ENCODE results near the gene NRN1L. TPM values are rescaled to one million over a fixed set of nuclear protein-coding genes. Genes with fewer than 3 reads are reported as not detected.
"Not testable (repeated sequence)": the region's sequence is repeated elsewhere in the genome, so short reads cannot be mapped to it uniquely, and the experiment has no call there.

Gene NRN1L
- total RNA-seq, 2 experiments from 2014 or later, result not detected

- H3K4me1 Mint-ChIP-seq, result peaks cover 16% of the 10 kb centered on the region
- not testable (repeated sequence) for H3K36me3 Mint-ChIP-seq, H3K27ac Mint-ChIP-seq, DNase-seq, H3K9me3 Mint-ChIP-seq, H3K27me3 Mint-ChIP-seq, H3K4me3 Mint-ChIP-seq
Measured at GRCh38 chr16:67915496-67915769, 30.7 kb downstream of the NRN1L start.

- H3K9me3 Mint-ChIP-seq, result no peaks in the 10 kb centered on the region
- no peak overlapping the region for H3K4me3 Mint-ChIP-seq
Measured at GRCh38 chr16:67915831-67916723, 31.4 kb downstream of the NRN1L start.

DNA sequence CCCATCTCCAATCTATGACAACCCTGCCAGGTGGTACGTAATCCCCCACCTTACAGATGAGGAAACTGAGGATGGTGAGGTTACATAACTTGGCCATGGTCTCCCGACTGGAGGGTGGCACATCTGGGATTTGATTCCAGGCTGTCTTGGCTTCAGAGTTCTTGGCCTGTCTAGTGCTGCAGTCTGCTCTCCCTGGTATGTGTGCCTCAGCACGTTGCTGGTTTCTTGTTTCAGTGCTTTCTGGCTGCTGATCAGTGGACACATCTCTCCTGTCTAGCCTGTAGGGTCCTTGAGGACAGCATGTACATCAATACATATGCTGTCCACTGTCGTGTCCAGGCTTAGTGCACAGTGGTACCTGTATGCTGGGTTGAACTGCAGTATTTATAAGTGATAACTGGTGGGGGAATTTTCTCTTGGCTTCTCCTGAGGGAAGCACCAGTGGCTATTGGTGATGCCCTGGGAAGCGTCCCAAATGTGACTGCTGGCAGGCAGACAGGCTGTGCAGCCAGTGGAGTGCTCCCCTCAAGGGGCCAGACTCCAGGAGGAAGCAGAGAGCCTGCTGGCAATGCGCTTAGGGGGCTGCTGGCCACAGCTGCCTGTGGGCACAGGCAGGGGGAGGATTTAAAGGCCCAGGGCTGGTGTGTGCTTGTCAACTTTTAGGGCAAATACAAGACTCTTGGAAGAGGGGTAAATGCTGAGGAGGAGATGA lies 32.6 kb downstream of the NRN1L start:
- H3K4me3 Mint-ChIP-seq, result no peak overlapping the region
- no peak for DNase-seq
- H3K27me3 Mint-ChIP-seq, result no peaks in the 10 kb centered on the region
- H3K9me3 Mint-ChIP-seq, result no peaks in the 10 kb centered on the region
- peaks cover 23% of the 10 kb centered on the region for H3K4me1 Mint-ChIP-seq
- H3K36me3 Mint-ChIP-seq, result peaks cover 2% of the 10 kb centered on the region
- H3K27ac Mint-ChIP-seq, result peak overlapping the region; percentile 85

More at GRCh38 chr16:67915831-67916723, 31.4 kb downstream of the NRN1L start:
- H3K27me3 Mint-ChIP-seq, result no peaks in the 10 kb centered on the region
- peaks cover 16% of the 10 kb centered on the region for H3K4me1 Mint-ChIP-seq
- peaks cover 2% of the 10 kb centered on the region for H3K36me3 Mint-ChIP-seq
- H3K27ac Mint-ChIP-seq, result no peak overlapping the region
- DNase-seq, result no peak

- Mint-ChIP-seq H3K9me3 (no peaks in the 10 kb centered on the region), H3K27ac (peak overlapping the region; percentile 85), H3K36me3 (peaks cover 2% of the 10 kb centered on the region), H3K4me1 (peaks cover 26% of the 10 kb centered on the region), H3K4me3 (no peak overlapping the region), H3K27me3 (no peaks in the 10 kb centered on the region)
- DNase-seq, result peak; percentile 51
Measured at GRCh38 chr16:67917852-67918236, 33.2 kb downstream of the NRN1L start.

DNA sequence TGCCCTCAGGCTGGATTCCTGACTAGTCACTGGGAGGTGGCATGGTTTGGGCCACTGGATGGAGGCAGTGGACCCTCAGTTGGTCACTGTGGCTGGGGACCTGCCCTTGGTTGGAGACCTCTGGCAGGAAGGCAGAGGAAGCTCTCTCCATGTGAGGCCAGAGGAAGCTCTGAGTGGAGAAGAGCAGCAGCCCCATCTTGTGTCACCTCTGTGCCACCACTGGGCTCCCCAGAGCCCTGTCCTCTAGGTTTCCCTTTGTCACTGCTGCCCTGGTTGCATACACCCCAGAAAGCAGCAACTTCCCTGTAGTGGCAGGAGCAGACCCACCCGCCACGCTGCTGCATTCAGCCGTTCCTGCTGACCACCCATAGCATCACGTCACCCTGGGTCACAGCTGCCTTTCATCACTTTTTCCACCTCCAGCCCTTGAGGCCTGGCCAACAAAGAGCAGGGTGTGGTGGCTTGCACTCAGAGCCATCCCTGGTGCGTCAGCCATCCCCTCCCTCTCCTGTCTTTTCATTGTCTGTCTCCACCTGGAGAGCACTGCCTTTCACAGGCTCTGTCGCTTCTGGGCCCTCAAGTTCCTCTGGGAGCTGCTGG lies 35.0 kb downstream of the NRN1L start:
- Mint-ChIP-seq H3K4me1 (peaks cover 28% of the 10 kb centered on the region), H3K27me3 (no peaks in the 10 kb centered on the region), H3K4me3 (no peak overlapping the region), H3K9me3 (no peaks in the 10 kb centered on the region), H3K27ac (no peak overlapping the region), H3K36me3 (peaks cover 2% of the 10 kb centered on the region)
- DNase-seq, result no peak

GRCh38 chr16:67922221-67922620 lies 37.5 kb downstream of the NRN1L start:
- peak overlapping the region; percentile 32 for H3K27ac Mint-ChIP-seq

DNA sequence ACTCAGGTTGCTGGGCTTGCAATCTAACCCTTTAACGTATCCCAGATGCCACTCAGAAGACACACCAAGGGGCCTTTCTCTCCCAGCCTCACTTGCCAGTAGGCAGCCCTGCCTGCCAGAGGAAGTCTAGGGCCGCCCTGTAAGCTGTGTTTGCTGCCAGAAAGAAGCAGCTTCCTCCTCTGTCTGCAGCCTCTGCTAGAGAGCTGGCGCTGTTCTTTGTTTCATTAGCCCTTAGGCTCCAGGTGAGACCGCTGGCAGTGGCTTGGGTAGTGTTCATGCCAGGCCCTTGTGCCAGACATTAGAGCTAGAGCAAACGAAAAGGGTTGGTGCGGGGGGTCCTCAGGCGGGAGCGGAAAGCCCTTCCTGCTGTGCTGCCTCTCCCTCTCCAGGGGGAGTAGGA lies 38.1 kb downstream of the NRN1L start:
- Mint-ChIP-seq H3K4me1 (peaks cover 19% of the 10 kb centered on the region), H3K27ac (no peak overlapping the region), H3K27me3 (no peaks in the 10 kb centered on the region), H3K36me3 (no peaks in the 10 kb centered on the region), H3K9me3 (no peaks in the 10 kb centered on the region), H3K4me3 (no peak overlapping the region)
- no peak for DNase-seq

More at GRCh38 chr16:67922221-67922620, 37.5 kb downstream of the NRN1L start:
- Mint-ChIP-seq H3K4me1 (peaks cover 25% of the 10 kb centered on the region), H3K4me3 (no peak overlapping the region), H3K27me3 (no peaks in the 10 kb centered on the region), H3K36me3 (no peaks in the 10 kb centered on the region), H3K9me3 (no peaks in the 10 kb centered on the region)
- DNase-seq, result no peak

DNA sequence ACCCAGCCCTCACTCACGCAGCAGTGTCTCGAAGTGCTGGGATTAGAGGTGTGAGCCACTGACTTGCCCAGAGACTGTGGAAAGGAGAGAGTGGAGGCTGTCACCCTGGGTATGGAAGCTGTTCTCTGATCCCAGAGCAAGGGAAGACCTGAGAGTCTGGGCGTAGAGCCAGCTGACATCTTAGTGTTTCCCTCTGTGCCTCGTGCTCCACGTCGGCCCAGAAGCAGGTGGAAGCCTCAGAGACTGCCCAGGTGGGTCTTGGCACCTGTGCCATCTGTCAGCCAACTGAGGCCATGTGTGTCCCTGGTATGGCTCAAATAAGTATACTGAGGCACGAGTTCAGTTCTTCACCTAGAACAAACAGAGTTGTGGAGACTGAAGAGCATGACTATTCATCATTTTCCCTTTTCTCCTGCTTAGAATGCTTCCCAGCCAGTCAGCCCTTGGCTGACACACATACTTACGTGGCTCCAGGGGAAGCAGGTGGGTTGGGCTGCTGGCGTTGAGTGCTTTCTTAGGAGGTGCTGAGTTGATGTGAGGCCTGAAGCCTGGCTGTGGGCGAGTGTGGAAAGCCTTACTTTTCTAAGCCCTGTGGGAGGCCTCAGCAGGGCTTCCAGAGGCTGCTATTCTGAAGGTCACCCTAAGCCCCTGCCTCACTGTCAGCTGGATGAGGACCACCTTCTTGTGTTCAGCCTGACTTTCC lies 38.9 kb downstream of the NRN1L start:
- Mint-ChIP-seq H3K36me3 (peaks cover 2% of the 10 kb centered on the region), H3K4me3 (no peak overlapping the region), H3K9me3 (no peaks in the 10 kb centered on the region), H3K4me1 (peaks cover 14% of the 10 kb centered on the region), H3K27me3 (no peaks in the 10 kb centered on the region), H3K27ac (no peak overlapping the region)
- no peak for DNase-seq

DNA sequence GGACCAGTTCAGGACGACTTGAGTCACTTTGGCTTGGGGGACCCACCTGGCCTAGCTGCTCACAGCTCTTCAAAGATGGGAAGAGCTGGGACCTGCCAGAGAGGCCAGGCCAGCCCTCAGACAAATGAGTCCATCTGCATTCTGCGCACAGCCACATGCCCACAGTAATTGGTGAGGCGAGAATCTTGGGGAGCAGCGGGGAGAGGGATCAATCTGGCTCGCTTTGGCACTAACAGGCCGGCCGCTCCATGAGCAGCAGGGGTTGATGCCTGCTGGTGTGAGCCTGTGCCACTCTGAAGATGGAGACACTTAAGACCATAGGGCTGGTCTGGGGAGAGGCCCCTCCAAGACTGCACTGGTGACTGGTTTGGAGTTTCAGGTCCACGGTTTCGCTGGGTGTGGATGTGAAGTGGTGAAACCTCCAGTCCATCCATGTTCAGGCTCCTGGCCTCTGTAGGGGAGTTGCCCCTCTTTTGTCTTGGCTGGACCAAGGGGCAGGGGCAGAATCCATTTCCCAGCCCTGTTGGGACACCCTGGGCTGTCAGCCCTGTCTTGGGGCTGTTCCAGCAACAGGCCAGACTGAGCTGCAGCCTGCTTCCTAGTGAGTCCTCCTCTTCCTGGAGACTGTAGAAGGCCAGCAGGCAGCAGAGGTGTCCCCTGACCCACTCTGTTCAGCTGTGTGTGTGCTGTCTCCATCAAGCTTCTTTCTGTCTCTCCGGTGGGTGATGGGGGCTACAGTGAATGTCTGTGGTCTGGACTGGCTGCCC lies 39.6 kb downstream of the NRN1L start:
- no peak overlapping the region for H3K4me3 Mint-ChIP-seq

GRCh38 chr16:67926181-67926750 lies 41.6 kb downstream of the NRN1L start:
- no peak overlapping the region for H3K4me3 Mint-ChIP-seq

More for the DNA sequence above, 39.6 kb downstream of the NRN1L start:
- H3K27ac Mint-ChIP-seq, result no peak overlapping the region
- H3K27me3 Mint-ChIP-seq, result no peaks in the 10 kb centered on the region
- peaks cover 2% of the 10 kb centered on the region for H3K36me3 Mint-ChIP-seq
- H3K9me3 Mint-ChIP-seq, result no peaks in the 10 kb centered on the region
- DNase-seq, result no peak
- peaks cover 14% of the 10 kb centered on the region for H3K4me1 Mint-ChIP-seq

GRCh38 chr16:67927131-67927941 lies 42.7 kb downstream of the NRN1L start:
- Mint-ChIP-seq H3K9me3 (no peaks in the 10 kb centered on the region), H3K36me3 (peaks cover 2% of the 10 kb centered on the region), H3K4me3 (no peak overlapping the region), H3K27me3 (no peaks in the 10 kb centered on the region), H3K4me1 (peaks cover 7% of the 10 kb centered on the region), H3K27ac (no peak overlapping the region)
- DNase-seq, result no peak

More at GRCh38 chr16:67926181-67926750, 41.6 kb downstream of the NRN1L start:
- Mint-ChIP-seq H3K36me3 (peaks cover 2% of the 10 kb centered on the region), H3K27me3 (no peaks in the 10 kb centered on the region), H3K27ac (peak overlapping the region; percentile 56), H3K4me1 (peaks cover 14% of the 10 kb centered on the region), H3K9me3 (no peaks in the 10 kb centered on the region)
- DNase-seq, result no peak

DNA sequence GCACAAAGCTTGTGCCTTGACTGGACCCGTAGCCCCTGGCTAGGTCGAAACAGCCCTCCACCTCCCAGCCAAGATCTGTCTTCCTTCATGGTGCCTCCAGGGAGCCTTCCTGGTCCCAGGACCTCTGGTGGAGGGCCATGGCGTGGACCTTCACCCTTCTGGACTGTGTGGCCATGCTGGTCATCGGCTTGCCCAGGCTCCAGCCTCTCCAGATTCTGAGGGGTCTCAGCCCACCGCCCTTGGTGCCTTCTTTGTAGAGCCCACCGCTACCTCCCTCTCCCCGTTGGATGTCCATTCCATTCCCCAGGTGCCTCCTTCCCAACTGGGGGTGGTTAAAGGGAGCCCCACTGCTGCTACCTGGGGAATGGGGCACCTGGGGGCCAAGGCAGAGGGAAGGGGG lies 43.5 kb downstream of the NRN1L start:
- Mint-ChIP-seq H3K4me3 (no peak overlapping the region), H3K27me3 (no peaks in the 10 kb centered on the region), H3K4me1 (peaks cover 5% of the 10 kb centered on the region), H3K9me3 (no peaks in the 10 kb centered on the region), H3K36me3 (peaks cover 7% of the 10 kb centered on the region), H3K27ac (no peak overlapping the region)
- no peak for DNase-seq

DNA sequence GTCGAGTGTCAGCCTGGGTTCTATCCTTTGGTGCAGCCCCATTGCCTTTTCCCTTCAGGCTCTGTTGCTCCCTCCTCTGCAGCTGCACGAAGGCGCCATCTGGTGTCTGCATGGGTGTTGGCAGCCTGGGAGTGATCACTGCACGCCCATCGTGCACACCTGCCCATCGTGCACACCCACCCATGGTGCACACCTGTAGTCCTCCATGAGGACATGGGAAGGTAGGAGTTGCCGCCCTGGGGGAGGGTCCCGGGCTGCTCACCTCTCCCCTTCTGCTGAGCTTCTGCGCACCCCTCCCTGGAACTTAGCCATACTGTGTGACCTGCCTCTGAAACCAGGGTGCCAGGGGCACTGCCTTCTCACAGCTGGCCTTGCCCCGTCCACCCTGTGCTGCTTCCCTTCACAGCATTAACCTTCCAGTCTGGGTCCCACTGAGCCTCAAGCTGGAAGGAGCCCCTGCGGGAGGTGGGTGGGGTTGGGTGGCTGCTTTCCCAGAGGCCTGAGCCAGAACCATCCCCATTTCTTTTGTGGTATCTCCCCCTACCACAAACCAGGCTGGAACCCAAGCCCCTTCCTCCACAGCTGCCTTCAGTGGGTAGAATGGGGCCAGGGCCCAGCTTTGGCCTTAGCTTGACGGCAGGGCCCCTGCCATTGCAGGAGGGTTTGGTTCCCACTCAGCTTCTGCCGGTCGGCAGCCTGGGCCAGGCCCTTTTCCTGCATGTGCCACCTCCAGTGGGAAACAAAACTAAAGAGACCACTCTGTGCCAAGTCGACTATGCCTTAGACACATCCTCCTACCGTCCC lies 44.1 kb downstream of the NRN1L start:
- peaks cover 10% of the 10 kb centered on the region for H3K36me3 Mint-ChIP-seq
- no peaks in the 10 kb centered on the region for H3K27me3 Mint-ChIP-seq
- peak; percentile 77 for DNase-seq
- no peak overlapping the region for H3K27ac Mint-ChIP-seq
- H3K4me3 Mint-ChIP-seq, result no peak overlapping the region
- no peaks in the 10 kb centered on the region for H3K9me3 Mint-ChIP-seq
- H3K4me1 Mint-ChIP-seq, result peaks cover 4% of the 10 kb centered on the region
